CD4-positive, alpha-beta T cell treated with Interferon alpha-2 for 1 hour (primary cell): Measurements from ENCODE around the gene CT47A7.
"Not testable (repeated sequence)": the region's sequence is repeated elsewhere in the genome, so short reads cannot be mapped to it uniquely, and the experiment has no call there.

Source experiments
- DNase-seq, 2 donors: peaks; one replicate each; pipeline ENCODE4 v3.0.0-alpha.2; 2020 to 2022

Gene CT47A7

GRCh38 chrX:120956500-120956899, at the start of gene CT47A7:
TSS of gene CT47A7 (minus strand) at chrX:120956600. CDS start at chrX:120956345, 255 bp downstream.
- DNase-seq, result not testable (repeated sequence)

- DNase-seq, result no peak
These were observed 44.2 kb upstream of the CT47A7 start for GRCh38 chrX:121000589-121000988.

- DNase-seq, result no peak
These were observed 43.0 kb upstream of the CT47A7 start for GRCh38 chrX:120999413-120999812.

GRCh38 chrX:120985660-120986059, 29.3 kb upstream of the CT47A7 start, which contains the start of gene CT47A1:
TSS of gene CT47A1 (minus strand) at chrX:120985760. CDS start at chrX:120985529, 231 bp downstream.
- DNase-seq, result not testable (repeated sequence)
